Liver (tissue), 9 donors: Measurements from ENCODE around the gene GMDS. TPM values are rescaled to one million over a fixed set of nuclear protein-coding genes. Genes with fewer than 3 reads are reported as not detected.

ENCODE experiments used
- DNase-seq: peaks from one replicate; pipeline ENCODE4 v3.0.0-alpha.2; 2017; ENCODE audit warnings: low spot score
- H3K27ac ChIP-seq, 2 donors: one replicate each; pipeline ENCODE4 v1.7.0; 2013; ENCODE audit warnings: inconsistent platforms in 2 of 2, low read length in 2 of 2, control low read depth in 1 of 2, low read depth in 1 of 2, mild to moderate bottlenecking in 1 of 2
- H3K27me3 ChIP-seq, 4 donors: one replicate each; pipeline versions ENCODE4 v1.6.1 to v1.7.0; 2013; ENCODE audit warnings: low read length in 3 of 4, inconsistent platforms in 1 of 4, mild to moderate bottlenecking in 1 of 4, moderate library complexity in 1 of 4; ENCODE audit not compliant: control insufficient read depth in 4 of 4, insufficient read depth in 4 of 4
- H3K36me3 ChIP-seq, 4 donors: one replicate each; pipeline versions ENCODE4 v1.6.1 to v1.7.0; 2013; ENCODE audit warnings: low read length in 3 of 4, mild to moderate bottlenecking in 3 of 4, low read depth in 1 of 4, moderate library complexity in 1 of 4; ENCODE audit not compliant: control insufficient read depth in 4 of 4, insufficient read depth in 3 of 4
- H3K4me1 ChIP-seq, 4 donors: one replicate each; pipeline versions ENCODE4 v1.6.1 to v1.7.0; 2013; ENCODE audit warnings: low read length in 3 of 4, mild to moderate bottlenecking in 3 of 4, moderate library complexity in 1 of 4; ENCODE audit not compliant: control insufficient read depth in 4 of 4, insufficient read depth in 4 of 4
- H3K4me3 ChIP-seq, 3 donors: one replicate each; pipeline versions ENCODE4 v1.6.1 to v1.7.0; 2013; ENCODE audit warnings: low read length in 3 of 3, control low read depth in 1 of 3, low read depth in 1 of 3, mild to moderate bottlenecking in 1 of 3
- H3K9ac ChIP-seq, 2 donors: one replicate each; pipeline ENCODE4 v1.7.0; 2013; ENCODE audit warnings: low read length in 2 of 2, mild to moderate bottlenecking in 2 of 2, moderate library complexity in 2 of 2, control low read depth in 1 of 2, low read depth in 1 of 2
- H3K9me3 ChIP-seq, 4 donors: one replicate each; pipeline versions ENCODE4 v1.6.1 to v1.7.0; 2013; ENCODE audit warnings: low read length in 3 of 4; ENCODE audit not compliant: control insufficient read depth in 4 of 4
- FOXA1 ChIP-seq: IDR thresholded peaks from 2 replicates; pipeline ENCODE4 v1.6.1; 2016; ENCODE audit warnings: antibody characterized with exemption
- FOXA2 ChIP-seq: IDR thresholded peaks from 2 replicates; pipeline ENCODE4 v1.6.1; 2016; ENCODE audit warnings: antibody characterized with exemption
- GABPA ChIP-seq, 2 donors: IDR thresholded peaks in 1 of 2; conservative IDR thresholded peaks in 1 of 2; 2 replicates each; pipeline ENCODE4 v1.6.1; 2016; ENCODE audit warnings: antibody characterized with exemption in 2 of 2, mild to moderate bottlenecking in 1 of 2, moderate library complexity in 1 of 2
- HNF4A ChIP-seq, 2 donors: conservative IDR thresholded peaks; 2 replicates each; pipeline ENCODE4 v1.6.1; 2016; ENCODE audit warnings: antibody characterized with exemption in 2 of 2, mild to moderate bottlenecking in 2 of 2
- HNF4G ChIP-seq: IDR thresholded peaks from 2 replicates; pipeline ENCODE4 v1.6.1; 2016; ENCODE audit warnings: antibody characterized with exemption
- JUND ChIP-seq, 2 donors: IDR thresholded peaks; 2 replicates each; pipeline ENCODE4 v1.6.1; 2016; ENCODE audit warnings: antibody characterized with exemption in 2 of 2
- NR2F2 ChIP-seq: IDR thresholded peaks from 2 replicates; pipeline ENCODE4 v1.6.1; 2016; ENCODE audit warnings: antibody characterized with exemption
- RAD21 ChIP-seq, 2 donors: IDR thresholded peaks; 2 replicates each; pipeline ENCODE4 v1.6.1; 2016; ENCODE audit warnings: antibody characterized with exemption in 2 of 2, mild to moderate bottlenecking in 2 of 2
- RXRA ChIP-seq, 2 donors: IDR thresholded peaks; 2 replicates each; pipeline ENCODE4 v1.6.1; 2017 to 2018; ENCODE audit warnings: antibody characterized with exemption in 2 of 2, mild to moderate bottlenecking in 1 of 2
- SP1 ChIP-seq: IDR thresholded peaks from 2 replicates; pipeline ENCODE4 v1.6.1; 2018; ENCODE audit warnings: antibody characterized with exemption, mild to moderate bottlenecking
- TAF1 ChIP-seq: conservative IDR thresholded peaks from 2 replicates; pipeline ENCODE4 v1.6.1; 2016; ENCODE audit warnings: antibody characterized with exemption, mild to moderate bottlenecking
- YY1 ChIP-seq: IDR thresholded peaks from 2 replicates; pipeline ENCODE4 v1.6.1; 2016; ENCODE audit warnings: antibody characterized with exemption, mild to moderate bottlenecking
- WGBS: extraction: QIAGEN DNeasy Blood & Tissue Kit; methylation state at CpG from one replicate; pipeline ENCODE4 v1.1.7; 2013; 5-methylcytosine and 5-hydroxymethylcytosine counted together
- polyA plus RNA-seq, 2 donors: library from polyadenylated mRNA; stranded (reverse) in 1 of 2; unstranded in 1 of 2; fragments of 200-250 nt in 1 of 2; fragments of >200 nt in 1 of 2; fragmentation: Nextera tagmentation in 1 of 2; extraction: Ambion mirVana in 1 of 2; gene quantifications; one replicate each; pipeline versions ENCODE4 v1.2.1 to v1.2.3, GENCODE V29; 2013 to 2015
- total RNA-seq, 2 donors: library from RNA; depleted of rRNA; stranded (reverse); fragments of >200 nt; gene quantifications; one replicate each; pipeline ENCODE4 v1.2.3, GENCODE V29; 2014
- TF ChIP-seq, protein P1 (sequence below): IDR thresholded peaks from 2 replicates; pipeline ENCODE4 v1.6.1; 2016; ENCODE audit warnings: antibody characterized with exemption
- TF ChIP-seq, protein P2 (sequence below): IDR thresholded peaks from 2 replicates; pipeline ENCODE4 v1.6.1; 2016; ENCODE audit warnings: antibody characterized with exemption
- TF ChIP-seq, protein P3 (sequence below): IDR thresholded peaks from 2 replicates; pipeline ENCODE4 v1.6.1; 2016; ENCODE audit warnings: antibody characterized with exemption
- donor health status: healthy.
- donor health status: healthy.
- donor health status: healthy.
- donor health status: healthy.
- donor health status: healthy.

GMDS gene
- total and polyA plus RNA-seq, 4 donors: 3.5 to 15.6 (median 13.0) TPM

DNA sequence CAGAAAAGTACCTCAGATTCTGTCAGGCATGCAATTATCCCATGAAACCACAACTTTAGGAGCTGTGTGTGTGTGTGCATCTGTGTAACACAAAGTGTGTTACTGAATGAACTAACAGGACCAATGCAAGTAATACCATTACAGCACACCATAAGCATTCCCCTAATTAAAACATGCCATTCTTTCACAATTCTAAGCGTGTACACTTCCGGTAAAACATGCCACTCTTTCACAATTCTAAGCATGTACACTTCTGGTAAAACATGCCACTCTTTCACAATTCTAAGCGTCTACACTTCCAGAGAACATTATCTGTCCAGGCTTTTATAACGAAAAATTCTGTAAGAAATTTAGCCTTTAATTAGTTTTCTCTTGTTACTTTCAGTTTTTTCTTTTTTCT is 238.2 kb downstream of the GMDS start:
- TF ChIP-seq, protein P1, sequence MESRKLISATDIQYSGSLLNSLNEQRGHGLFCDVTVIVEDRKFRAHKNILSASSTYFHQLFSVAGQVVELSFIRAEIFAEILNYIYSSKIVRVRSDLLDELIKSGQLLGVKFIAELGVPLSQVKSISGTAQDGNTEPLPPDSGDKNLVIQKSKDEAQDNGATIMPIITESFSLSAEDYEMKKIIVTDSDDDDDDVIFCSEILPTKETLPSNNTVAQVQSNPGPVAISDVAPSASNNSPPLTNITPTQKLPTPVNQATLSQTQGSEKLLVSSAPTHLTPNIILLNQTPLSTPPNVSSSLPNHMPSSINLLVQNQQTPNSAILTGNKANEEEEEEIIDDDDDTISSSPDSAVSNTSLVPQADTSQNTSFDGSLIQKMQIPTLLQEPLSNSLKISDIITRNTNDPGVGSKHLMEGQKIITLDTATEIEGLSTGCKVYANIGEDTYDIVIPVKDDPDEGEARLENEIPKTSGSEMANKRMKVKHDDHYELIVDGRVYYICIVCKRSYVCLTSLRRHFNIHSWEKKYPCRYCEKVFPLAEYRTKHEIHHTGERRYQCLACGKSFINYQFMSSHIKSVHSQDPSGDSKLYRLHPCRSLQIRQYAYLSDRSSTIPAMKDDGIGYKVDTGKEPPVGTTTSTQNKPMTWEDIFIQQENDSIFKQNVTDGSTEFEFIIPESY: peak; percentile 14
- TF ChIP-seq FOXA2: no peak
- Histone ChIP-seq H3K36me3 (no peaks in the 10 kb centered on the region), H3K9me3 (no peaks in the 10 kb centered on the region), H3K27ac (peak overlapping the region in 1 of 2 donors; percentile 16), H3K4me1 (no peaks in the 10 kb centered on the region), H3K9ac (no peak overlapping the region), H3K4me3 (no peak overlapping the region), H3K27me3 (no peaks in the 10 kb centered on the region)
- no peak for DNase-seq
- 67% methylated on average over 4 of the region's 4 CpGs for WGBS

DNA sequence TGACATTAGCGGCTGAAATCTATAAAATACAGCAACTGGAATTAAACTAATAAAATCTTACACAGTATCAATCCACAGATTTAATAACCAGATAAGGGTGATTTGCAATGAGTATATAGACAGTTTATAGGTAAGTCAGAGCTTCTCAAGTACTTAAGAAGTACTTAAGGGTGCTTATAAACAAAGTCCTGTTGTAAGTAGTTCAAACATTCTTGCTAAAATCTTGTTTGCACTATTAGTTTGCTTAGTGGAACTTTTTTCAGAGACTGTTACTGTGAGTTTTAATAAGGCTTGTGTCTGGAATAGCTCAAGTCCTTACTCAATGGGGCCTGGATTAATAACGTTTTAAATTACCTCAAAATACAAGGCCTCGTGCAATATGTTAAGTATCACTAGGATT is 240.5 kb downstream of the GMDS start:
- WGBS: 92% methylated on average over 3 of the region's 3 CpGs
- Histone ChIP-seq H3K9ac (no peak overlapping the region), H3K4me3 (no peak overlapping the region), H3K4me1 (no peaks in the 10 kb centered on the region), H3K36me3 (no peaks in the 10 kb centered on the region), H3K9me3 (no peaks in the 10 kb centered on the region), H3K27ac (no peak overlapping the region), H3K27me3 (no peaks in the 10 kb centered on the region)
- no peak for DNase-seq
- TF ChIP-seq, protein P2, sequence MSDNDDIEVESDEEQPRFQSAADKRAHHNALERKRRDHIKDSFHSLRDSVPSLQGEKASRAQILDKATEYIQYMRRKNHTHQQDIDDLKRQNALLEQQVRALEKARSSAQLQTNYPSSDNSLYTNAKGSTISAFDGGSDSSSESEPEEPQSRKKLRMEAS: no peak
- TF ChIP-seq HNF4A (conservative IDR thresholded peaks at IDR 0.05) (no peak), RAD21 (IDR thresholded peaks at IDR 0.05) (no peak), HNF4G (no peak), FOXA2 (no peak)

DNA sequence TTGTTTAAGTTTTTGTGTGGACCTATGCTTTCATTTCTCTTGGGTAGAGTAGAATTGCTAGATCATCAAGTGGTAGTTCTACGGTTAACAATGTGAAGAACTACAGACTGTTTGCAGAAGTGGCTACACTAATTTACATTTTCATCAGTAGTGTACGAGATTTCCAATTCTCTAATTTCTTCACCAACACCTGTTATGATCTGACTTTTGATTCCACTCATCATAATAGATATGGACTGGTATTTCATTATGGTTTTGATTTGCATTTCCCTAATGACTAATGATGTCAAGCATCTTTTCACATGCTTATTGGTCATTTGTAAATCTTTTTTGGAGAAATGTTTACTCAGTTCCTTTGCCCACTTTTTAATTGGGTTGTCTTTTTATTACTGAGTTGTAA is 244.4 kb downstream of the GMDS start:
- 96% methylated on average over 2 of the region's 2 CpGs for WGBS
- no peak overlapping the region for H3K9ac ChIP-seq
- no peaks in the 10 kb centered on the region for H3K36me3 ChIP-seq
- peaks cover 0 to 2% (median under 1%) of the 10 kb centered on the region in 4 donors for H3K4me1 ChIP-seq
- DNase-seq: no peak
- H3K27ac ChIP-seq: no peak overlapping the region
- H3K4me3 ChIP-seq: no peak overlapping the region
- no peaks in the 10 kb centered on the region for H3K9me3 ChIP-seq
- TF ChIP-seq RAD21 (IDR thresholded peaks at IDR 0.05) (no peak), FOXA2 (no peak), YY1 (no peak), NR2F2 (no peak), FOXA1 (no peak), TAF1 (no peak), RXRA (IDR thresholded peaks at IDR 0.05) (no peak), GABPA (IDR thresholded peaks at IDR 0.05 in 1 of 2, conservative IDR thresholded peaks at IDR 0.05 in 1 of 2) (no peak), JUND (IDR thresholded peaks at IDR 0.05) (no peak), SP1 (no peak)
- TF ChIP-seq, protein P3, sequence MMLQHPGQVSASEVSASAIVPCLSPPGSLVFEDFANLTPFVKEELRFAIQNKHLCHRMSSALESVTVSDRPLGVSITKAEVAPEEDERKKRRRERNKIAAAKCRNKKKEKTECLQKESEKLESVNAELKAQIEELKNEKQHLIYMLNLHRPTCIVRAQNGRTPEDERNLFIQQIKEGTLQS: no peak
- no peaks in the 10 kb centered on the region for H3K27me3 ChIP-seq
